ENCODE results near the gene H2BK1. TPM values are rescaled to one million over a fixed set of nuclear protein-coding genes. Genes with fewer than 3 reads are reported as not detected.

H2BK1 gene
- not detected for polyA plus RNA-seq (2012; ENCODE audit: insufficient read depth, insufficient read length)

GRCh38 chr7:151210087-151210854 lies at the start of gene H2BK1:
Gene H2BK1 (minus strand): TSS chr7:151210488. CDS start chr7:151210318, 170 bp downstream.
- no peak for DNase-seq (ENCODE audit: low read depth, low spot score)

GRCh38 chr7:151257990-151258389 lies 47.7 kb upstream of the H2BK1 start:
- DNase-seq (ENCODE audit: low read depth, low spot score): no peak
- H3K4me3 ChIP-seq (ENCODE audit: low read length): no peak overlapping the region

More at GRCh38 chr7:151210087-151210854, at the start of gene H2BK1:
- no peak within 1 kb of the TSS for H3K4me3 ChIP-seq (ENCODE audit: low read length)

- DNase-seq (ENCODE audit: low read depth, low spot score): no peak
Measured at GRCh38 chr7:151256410-151257045, 46.2 kb upstream of the H2BK1 start.

GRCh38 chr7:151255390-151255789 lies 45.1 kb upstream of the H2BK1 start:
- no peak for DNase-seq (ENCODE audit: low read depth, low spot score)
- H3K4me3 ChIP-seq (ENCODE audit: low read length): no peak overlapping the region

More at GRCh38 chr7:151256410-151257045, 46.2 kb upstream of the H2BK1 start:
- no peak overlapping the region for H3K4me3 ChIP-seq (ENCODE audit: low read length)

- no peak overlapping the region for H3K4me3 ChIP-seq (ENCODE audit: low read length)
- no peak for DNase-seq (ENCODE audit: low read depth, low spot score)
Measured at GRCh38 chr7:151254851-151255250, 44.6 kb upstream of the H2BK1 start.

GRCh38 chr7:151254316-151254715 lies 44.0 kb upstream of the H2BK1 start:
- DNase-seq (ENCODE audit: low read depth, low spot score): no peak

GRCh38 chr7:151252961-151253711 lies 42.8 kb upstream of the H2BK1 start:
- H3K4me3 ChIP-seq (ENCODE audit: low read length): no peak overlapping the region
- no peak for DNase-seq (ENCODE audit: low read depth, low spot score)

More at GRCh38 chr7:151254316-151254715, 44.0 kb upstream of the H2BK1 start:
- no peak overlapping the region for H3K4me3 ChIP-seq (ENCODE audit: low read length)

- DNase-seq (ENCODE audit: low read depth, low spot score): no peak
- H3K4me3 ChIP-seq (ENCODE audit: low read length): no peak overlapping the region
Measured at GRCh38 chr7:151252561-151252835, 42.2 kb upstream of the H2BK1 start.

- peak overlapping the region; percentile 39 for H3K4me3 ChIP-seq (ENCODE audit: low read length)
- DNase-seq (ENCODE audit: low read depth, low spot score): no peak
Measured at GRCh38 chr7:151251689-151252560, 41.6 kb upstream of the H2BK1 start.

GRCh38 chr7:151251328-151251688 lies 41.0 kb upstream of the H2BK1 start:
- DNase-seq (ENCODE audit: low read depth, low spot score): peak; percentile 36
- peak overlapping the region; percentile 36 for H3K4me3 ChIP-seq (ENCODE audit: low read length)

- H3K4me3 ChIP-seq (ENCODE audit: low read length): no peak overlapping the region
- DNase-seq (ENCODE audit: low read depth, low spot score): no peak
Measured at GRCh38 chr7:151250181-151251132, 40.2 kb upstream of the H2BK1 start.

- no peak overlapping the region for H3K4me3 ChIP-seq (ENCODE audit: low read length)
- no peak for DNase-seq (ENCODE audit: low read depth, low spot score)
Measured at GRCh38 chr7:151249732-151250072, 39.4 kb upstream of the H2BK1 start.

GRCh38 chr7:151249034-151249731 lies 38.9 kb upstream of the H2BK1 start:
- DNase-seq (ENCODE audit: low read depth, low spot score): no peak
- H3K4me3 ChIP-seq (ENCODE audit: low read length): no peak overlapping the region

- DNase-seq (ENCODE audit: low read depth, low spot score): no peak
- peak within 1 kb of the TSS; percentile 50 for H3K4me3 ChIP-seq (ENCODE audit: low read length)
Measured at GRCh38 chr7:151248346-151249033, 38.2 kb upstream of the H2BK1 start, which contains the start of gene SMARCD3. Gene SMARCD3 (minus strand): TSS chr7:151248694. CDS start chr7:151248562, 132 bp downstream.

GRCh38 chr7:151247611-151248345 lies 37.5 kb upstream of the H2BK1 start:
- DNase-seq (ENCODE audit: low read depth, low spot score): no peak
- H3K4me3 ChIP-seq (ENCODE audit: low read length): peak overlapping the region; percentile 50

- DNase-seq (ENCODE audit: low read depth, low spot score): no peak
- H3K4me3 ChIP-seq (ENCODE audit: low read length): no peak overlapping the region
Measured at GRCh38 chr7:151246851-151247580, 36.7 kb upstream of the H2BK1 start.
